OCI-LY1 (cell line): ENCODE results near the gene H1-8.

Source experiments
- H2AFZ ChIP-seq: fragments of 200-600 bp; sonication (generic), shearing (Covaris generic); 2 replicates; pipeline ENCODE4 v1.6.0; 2014; ENCODE audit warnings: antibody characterized with exemption, mild to moderate bottlenecking, low read length
- H3F3A ChIP-seq: fragments of 200-600 bp; sonication (generic), shearing (Covaris generic); 2 replicates; pipeline ENCODE4 v1.6.0; 2014; ENCODE audit warnings: mild to moderate bottlenecking, antibody characterized with exemption, low read length, moderate library complexity; ENCODE audit not compliant: insufficient read depth
- H3K27ac ChIP-seq: fragments of 200-600 bp; sonication (generic); 2 replicates; pipeline ENCODE4 v1.5.1; 2014; ENCODE audit warnings: low read length, mixed run types, mild to moderate bottlenecking, low read depth; ENCODE audit not compliant: poor library complexity, severe bottlenecking
- H3K27me3 ChIP-seq: fragments of 200-600 bp; sonication (generic); 2 replicates; pipeline ENCODE4 v1.6.0; 2014; ENCODE audit warnings: antibody characterized with exemption, mild to moderate bottlenecking, low read length, moderate library complexity; ENCODE audit not compliant: insufficient read depth
- H3K36me3 ChIP-seq: fragments of 200-600 bp; sonication (generic); 2 replicates; pipeline ENCODE4 v1.6.1; 2014; ENCODE audit warnings: mild to moderate bottlenecking, antibody characterized with exemption, low read length, moderate library complexity, mixed read lengths; ENCODE audit not compliant: insufficient read depth
- H3K4me1 ChIP-seq: fragments of 200-600 bp; sonication (generic); 2 replicates; pipeline ENCODE4 v1.5.1; 2014; ENCODE audit warnings: mild to moderate bottlenecking, low read length, moderate library complexity; ENCODE audit not compliant: insufficient read depth, severe bottlenecking
- H3K4me2 ChIP-seq: fragments of 200-600 bp; sonication (generic), shearing (Covaris generic); 2 replicates; pipeline ENCODE4 v1.6.1; 2014; ENCODE audit warnings: low read length
- H3K4me3 ChIP-seq: fragments of 200-600 bp; sonication (generic); 2 replicates; pipeline ENCODE4 v1.5.1; 2014; ENCODE audit warnings: low read length, low read depth, mild to moderate bottlenecking, mixed read lengths; ENCODE audit not compliant: poor library complexity, severe bottlenecking
- H3K79me2 ChIP-seq: fragments of 200-600 bp; shearing (Covaris generic); 2 replicates; pipeline ENCODE4 v1.6.1; 2016; ENCODE audit warnings: mixed run types, low read length, mixed read lengths; ENCODE audit not compliant: insufficient read depth
- H3K9ac ChIP-seq: fragments of 200-600 bp; sonication (generic), shearing (Covaris generic); 2 replicates; pipeline ENCODE4 v1.6.1; 2014; ENCODE audit warnings: mild to moderate bottlenecking, low read length, mixed read lengths
- H3K9me2 ChIP-seq: fragments of 200-600 bp; sonication (generic), shearing (Covaris generic); 2 replicates; pipeline ENCODE4 v1.6.1; 2014; ENCODE audit warnings: low read depth, mild to moderate bottlenecking, low read length, mixed read lengths
- H3K9me3 ChIP-seq: fragments of 200-600 bp; shearing (Covaris generic); 2 replicates; pipeline ENCODE4 v1.6.1; 2014; ENCODE audit warnings: low read length, mixed read lengths
- H4K20me1 ChIP-seq: fragments of 200-600 bp; sonication (generic), shearing (Covaris generic); 2 replicates; pipeline ENCODE4 v1.6.0; 2016; ENCODE audit warnings: mild to moderate bottlenecking, low read length; ENCODE audit not compliant: insufficient read depth
- EZH2 ChIP-seq: fragments of 200-600 bp; sonication (generic), shearing (Covaris generic); IDR thresholded peaks from 2 replicates; pipeline ENCODE4 v1.8.0; 2017; ENCODE audit warnings: borderline replicate concordance, mixed run types, mild to moderate bottlenecking, antibody characterized with exemption, low read length, moderate library complexity, mixed read lengths
- TF ChIP-seq, protein P1 (sequence below): fragments of 200-600 bp; sonication (generic), shearing (Covaris generic); IDR thresholded peaks from 2 replicates; pipeline ENCODE4 v1.5.1; 2017; ENCODE audit warnings: mild to moderate bottlenecking, antibody characterized with exemption, low read length, moderate library complexity, mixed read lengths

Gene H1-8

DNA sequence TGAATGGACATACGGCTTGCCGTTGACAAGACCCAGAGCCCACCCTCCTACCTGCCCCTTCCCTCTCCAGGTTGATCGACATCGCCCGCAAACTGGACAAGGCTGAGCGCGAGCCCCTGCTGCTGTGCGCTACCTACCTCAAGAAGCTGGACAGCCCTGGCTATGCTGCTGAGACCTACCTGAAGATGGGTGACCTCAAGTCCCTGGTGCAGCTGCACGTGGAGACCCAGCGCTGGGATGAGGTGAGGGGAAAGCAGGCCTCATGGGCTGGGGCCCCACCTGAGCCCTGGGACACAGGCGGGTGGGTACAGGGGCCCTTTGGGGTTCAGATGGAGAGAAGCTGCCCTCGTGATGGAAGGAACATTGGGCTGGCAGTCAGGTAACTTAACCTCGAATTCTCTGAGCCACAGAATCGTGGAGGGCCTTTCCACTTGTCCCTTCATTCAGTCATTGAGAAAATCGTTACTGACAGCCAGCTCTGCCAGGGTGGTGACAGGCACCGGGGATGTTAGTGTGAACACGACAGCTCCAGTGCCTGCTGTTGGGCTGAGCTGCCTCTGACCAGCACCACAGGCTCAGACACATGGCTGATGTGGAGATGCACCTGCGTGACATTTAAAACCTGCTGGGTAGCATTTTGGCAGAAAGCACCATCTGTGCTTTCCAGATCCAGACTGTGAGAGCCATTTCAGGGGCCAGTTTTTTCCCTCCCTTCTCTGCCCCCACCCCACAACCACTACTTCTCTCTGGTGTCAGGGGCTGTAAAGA is 40.1 kb upstream of the H1-8 start:
- Histone ChIP-seq H3K9me2 (no peaks in the 10 kb centered on the region), H2AFZ (no peak overlapping the region), H3K9ac (no peak overlapping the region), H3K79me2 (no peaks in the 10 kb centered on the region), H4K20me1 (no peaks in the 10 kb centered on the region), H3K4me3 (no peak overlapping the region), H3K36me3 (peaks cover 4% of the 10 kb centered on the region; the same call in 1 of the 2 replicates), H3K27ac (no peak overlapping the region), H3K27me3 (no peaks in the 10 kb centered on the region), H3K9me3 (no peaks in the 10 kb centered on the region), H3F3A (no peaks in the 10 kb centered on the region), H3K4me1 (no peaks in the 10 kb centered on the region), H3K4me2 (no peak overlapping the region)
- TF ChIP-seq, protein P1, sequence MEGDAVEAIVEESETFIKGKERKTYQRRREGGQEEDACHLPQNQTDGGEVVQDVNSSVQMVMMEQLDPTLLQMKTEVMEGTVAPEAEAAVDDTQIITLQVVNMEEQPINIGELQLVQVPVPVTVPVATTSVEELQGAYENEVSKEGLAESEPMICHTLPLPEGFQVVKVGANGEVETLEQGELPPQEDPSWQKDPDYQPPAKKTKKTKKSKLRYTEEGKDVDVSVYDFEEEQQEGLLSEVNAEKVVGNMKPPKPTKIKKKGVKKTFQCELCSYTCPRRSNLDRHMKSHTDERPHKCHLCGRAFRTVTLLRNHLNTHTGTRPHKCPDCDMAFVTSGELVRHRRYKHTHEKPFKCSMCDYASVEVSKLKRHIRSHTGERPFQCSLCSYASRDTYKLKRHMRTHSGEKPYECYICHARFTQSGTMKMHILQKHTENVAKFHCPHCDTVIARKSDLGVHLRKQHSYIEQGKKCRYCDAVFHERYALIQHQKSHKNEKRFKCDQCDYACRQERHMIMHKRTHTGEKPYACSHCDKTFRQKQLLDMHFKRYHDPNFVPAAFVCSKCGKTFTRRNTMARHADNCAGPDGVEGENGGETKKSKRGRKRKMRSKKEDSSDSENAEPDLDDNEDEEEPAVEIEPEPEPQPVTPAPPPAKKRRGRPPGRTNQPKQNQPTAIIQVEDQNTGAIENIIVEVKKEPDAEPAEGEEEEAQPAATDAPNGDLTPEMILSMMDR, result no peak
- TF ChIP-seq EZH2, result no peak

DNA sequence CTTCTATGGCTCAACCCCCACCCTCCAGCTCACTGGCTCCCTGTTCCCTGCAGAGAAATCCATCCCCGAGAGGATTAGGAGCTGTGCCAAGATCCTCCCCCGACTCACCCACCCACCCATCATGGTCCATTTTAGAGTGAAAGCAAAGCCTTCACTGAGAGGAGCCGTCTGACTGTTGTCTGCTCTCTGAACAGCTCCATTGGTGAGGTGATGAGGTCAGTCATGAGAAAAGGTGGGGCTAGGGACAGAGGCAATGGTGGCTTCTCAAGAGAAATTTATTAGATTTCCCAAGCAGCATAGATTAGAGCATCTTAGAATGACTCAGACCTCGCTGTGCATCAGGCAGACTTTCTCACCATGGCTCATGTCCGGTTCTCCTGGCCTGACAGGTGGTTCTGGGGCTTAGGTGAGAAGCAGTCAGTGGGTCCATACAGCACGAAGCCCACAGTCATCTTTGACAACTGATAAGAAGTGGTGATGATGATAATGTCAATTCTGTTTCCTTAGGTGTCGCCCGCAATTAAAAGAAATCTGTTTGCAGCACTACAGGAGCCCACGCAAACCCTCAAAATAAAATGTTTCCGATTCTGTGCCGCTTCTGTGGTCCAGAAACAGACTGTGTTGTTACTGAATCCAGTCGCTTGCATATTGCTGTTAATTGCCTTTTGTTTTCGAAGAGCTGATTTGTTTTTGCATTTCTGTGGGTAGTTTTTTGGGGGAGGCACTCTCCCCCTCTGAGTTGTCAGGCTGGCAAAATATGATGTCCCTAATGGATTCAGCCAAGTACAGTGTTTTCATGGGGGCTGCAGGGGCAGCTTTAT is 39.3 kb upstream of the H1-8 start:
- Histone ChIP-seq H3K27ac (no peak overlapping the region), H3K27me3 (no peaks in the 10 kb centered on the region), H3K9me2 (no peaks in the 10 kb centered on the region), H3K36me3 (peaks cover 4% of the 10 kb centered on the region; the same call in 1 of the 2 replicates), H3K4me1 (no peaks in the 10 kb centered on the region), H3F3A (no peaks in the 10 kb centered on the region), H3K79me2 (no peaks in the 10 kb centered on the region), H4K20me1 (no peaks in the 10 kb centered on the region), H3K4me3 (no peak overlapping the region), H3K9me3 (no peaks in the 10 kb centered on the region), H2AFZ (no peak overlapping the region), H3K9ac (no peak overlapping the region), H3K4me2 (no peak overlapping the region)
- TF ChIP-seq, protein P1, result no peak
- no peak for TF ChIP-seq EZH2

DNA sequence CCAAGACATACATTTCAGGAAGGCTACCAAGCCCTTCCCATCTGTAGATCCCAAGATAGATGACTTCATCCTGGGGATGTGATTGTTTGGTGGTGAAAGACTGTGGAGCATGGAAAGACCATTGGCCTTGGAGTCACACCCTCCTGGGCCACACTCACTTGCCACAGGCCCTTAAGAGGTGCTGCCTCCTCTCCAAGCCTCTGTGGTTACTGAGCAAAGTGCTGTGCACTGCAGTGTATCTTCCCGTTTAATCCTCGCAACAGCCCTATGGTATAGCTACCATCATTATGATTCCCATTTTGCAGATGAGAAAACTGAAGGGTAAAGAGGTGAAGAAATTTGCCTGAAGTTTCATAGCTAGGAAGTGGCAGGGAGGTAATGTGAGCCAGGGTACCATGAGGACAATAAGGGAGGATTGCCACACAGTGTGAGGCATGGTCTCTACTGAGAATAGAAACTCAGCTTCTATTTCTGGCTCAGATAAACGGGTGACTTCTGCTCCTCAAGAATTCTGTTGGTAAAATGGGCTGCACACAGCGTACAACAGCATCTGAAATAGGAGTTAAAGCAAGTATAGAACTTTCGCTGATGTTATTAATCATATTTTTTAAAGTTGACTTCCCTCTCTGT is 38.4 kb upstream of the H1-8 start:
- Histone ChIP-seq H3K4me3 (no peak overlapping the region), H3K9me2 (no peaks in the 10 kb centered on the region), H3K4me2 (no peak overlapping the region), H2AFZ (no peak overlapping the region), H3K4me1 (no peaks in the 10 kb centered on the region), H4K20me1 (no peaks in the 10 kb centered on the region), H3K27me3 (no peaks in the 10 kb centered on the region), H3F3A (no peaks in the 10 kb centered on the region), H3K27ac (no peak overlapping the region), H3K79me2 (no peaks in the 10 kb centered on the region), H3K9ac (no peak overlapping the region), H3K36me3 (peaks cover 4% of the 10 kb centered on the region; the same call in 1 of the 2 replicates), H3K9me3 (no peaks in the 10 kb centered on the region)
- TF ChIP-seq EZH2, result no peak
- TF ChIP-seq, protein P1, result no peak
